IMR-90 (cell line): ENCODE results near the gene ITPR3.

Source experiments
- BHLHE40 ChIP-seq: fragments of 150-350 bp; IDR thresholded peaks from 2 replicates; pipeline ENCODE4 v1.6.1; 2016; ENCODE audit warnings: mild to moderate bottlenecking, low read depth, low read length
- CTCF ChIP-seq: conservative IDR thresholded peaks from 2 replicates; pipeline ENCODE4 v1.5.1; 2012; ENCODE audit warnings: mild to moderate bottlenecking, low read depth, low read length, improper control_type of control experiment
- RAD21 ChIP-seq: IDR thresholded peaks from 2 replicates; pipeline ENCODE4 v1.6.1; 2012; ENCODE audit warnings: low read length, improper control_type of control experiment
- SMC3 ChIP-seq: fragments of 150-350 bp; IDR thresholded peaks from 2 replicates; pipeline ENCODE4 v1.6.1; 2016; ENCODE audit warnings: low read depth, mild to moderate bottlenecking, antibody characterized with exemption, low read length, moderate library complexity

DNA sequence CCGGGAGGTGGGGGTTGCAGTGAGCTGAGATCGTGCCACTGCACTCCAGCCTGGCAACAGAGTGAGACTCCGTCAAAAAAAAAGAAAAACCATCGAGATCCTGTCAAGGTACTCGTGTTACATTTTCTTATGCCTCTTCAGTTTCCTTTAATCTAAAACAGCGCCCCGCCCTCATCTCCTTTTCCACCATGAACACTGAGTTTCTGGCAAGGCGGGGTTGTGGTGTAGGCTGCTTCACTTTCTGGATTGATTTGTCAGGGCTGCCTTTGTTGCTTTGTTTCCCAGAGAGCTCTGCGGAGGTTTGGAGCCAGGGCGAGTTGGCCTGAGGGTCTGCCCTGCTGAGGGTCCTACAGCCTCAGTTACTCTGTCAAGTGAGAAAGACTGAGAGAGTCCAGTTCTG is 8.9 kb downstream of the ITPR3 start:
- no peak for TF ChIP-seq BHLHE40
- TF ChIP-seq CTCF = no peak
- no peak for TF ChIP-seq RAD21
- TF ChIP-seq SMC3 = no peak
